ENCODE data around the gene PLA2G4A. TPM values are rescaled to one million over a fixed set of nuclear protein-coding genes. Genes with fewer than 3 reads are reported as not detected.
A peak's percentile ranks its signal among the peaks of the same experiment; 100 is the strongest.

PLA2G4A gene
- total and polyA plus RNA-seq, 8 donors = 1.5 to 5.7 (median 2.4) TPM

DNA sequence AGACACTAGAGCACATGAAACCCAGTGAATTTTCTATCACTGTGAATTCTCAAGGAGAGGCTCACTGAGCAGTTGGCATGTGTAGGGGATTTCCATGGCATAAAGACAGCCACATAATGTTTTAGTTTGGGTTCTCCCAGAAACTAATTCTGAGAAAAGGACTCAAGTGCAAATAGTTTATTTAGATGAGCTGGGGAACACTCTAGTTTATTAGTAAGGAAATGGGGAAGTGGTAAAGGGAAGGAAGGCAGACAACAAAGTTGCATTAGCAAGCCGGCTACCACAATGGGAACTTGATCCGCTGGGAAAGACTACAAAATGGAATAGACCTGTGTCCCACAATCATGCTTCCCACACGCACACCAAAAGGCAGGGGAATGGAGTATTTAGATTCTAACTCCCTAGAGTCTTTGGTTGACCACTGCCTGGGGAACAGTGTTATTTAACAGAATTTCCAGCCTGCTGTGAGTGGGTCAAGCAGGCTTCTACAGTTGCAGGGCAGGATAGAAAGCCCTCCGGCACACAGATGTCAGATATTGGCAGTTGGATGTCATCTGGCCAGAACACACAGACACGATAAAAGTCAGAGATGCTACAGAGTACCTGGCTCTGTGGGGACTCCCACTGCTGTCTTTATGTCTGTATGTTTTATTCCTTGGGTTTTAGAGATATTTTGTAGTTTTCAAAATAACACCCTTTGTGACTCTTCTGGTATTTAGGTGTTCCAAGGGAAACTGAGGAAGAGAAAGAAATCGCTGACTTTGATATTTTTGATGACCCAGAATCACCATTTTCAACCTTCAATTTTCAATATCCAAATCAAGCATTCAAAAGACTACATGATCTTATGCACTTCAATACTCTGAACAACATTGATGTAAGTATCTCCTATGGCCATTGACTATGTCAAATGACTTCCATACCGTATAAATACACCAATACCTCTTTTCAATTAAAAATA is 150.1 kb downstream of the PLA2G4A start:
- TF ChIP-seq CTCF (IDR thresholded peaks at IDR 0.05) = no peak
- DNase-seq (no peak), FAIRE-seq (no peak), ATAC-seq (peak in 1 of 4 donors; percentile 37)
- Histone ChIP-seq H3K9me3 (no peaks in the 10 kb centered on the region), H3K4me3 (no peak overlapping the region), H3K4me1 (no peaks in the 10 kb centered on the region), H3K36me3 (no peaks in the 10 kb centered on the region), H3K27me3 (no peaks in the 10 kb centered on the region), H3K27ac (no peak overlapping the region)
- WGBS, 2 donors = 68 to 77% methylated on average over 7 of the region's 7 CpGs
- intact Hi-C loops (cut with DNase I) = no loop called here

- ATAC-seq = no peak
- DNase-seq = no peak
- H3K4me1 ChIP-seq = no peaks in the 10 kb centered on the region
- no peak for TF ChIP-seq CTCF (IDR thresholded peaks at IDR 0.05)
- no peak for FAIRE-seq
- no peak overlapping the region for H3K4me3 ChIP-seq
- H3K9me3 ChIP-seq = no peaks in the 10 kb centered on the region
- no peak overlapping the region for H3K27ac ChIP-seq
- no peaks in the 10 kb centered on the region for H3K36me3 ChIP-seq
- 84 to 89% methylated on average over 2 of the region's 2 CpGs for WGBS, 2 donors
- H3K27me3 ChIP-seq = no peaks in the 10 kb centered on the region
- intact Hi-C loops (cut with DNase I) = loop anchor here in 1 of 3 donors (10.0 kb wide), 1 partner anchor 376 kb away; no protein-coding TSS in a partner anchor
Observed at GRCh38 chr1:186980400-186980799, 151.7 kb downstream of the PLA2G4A start.

DNA sequence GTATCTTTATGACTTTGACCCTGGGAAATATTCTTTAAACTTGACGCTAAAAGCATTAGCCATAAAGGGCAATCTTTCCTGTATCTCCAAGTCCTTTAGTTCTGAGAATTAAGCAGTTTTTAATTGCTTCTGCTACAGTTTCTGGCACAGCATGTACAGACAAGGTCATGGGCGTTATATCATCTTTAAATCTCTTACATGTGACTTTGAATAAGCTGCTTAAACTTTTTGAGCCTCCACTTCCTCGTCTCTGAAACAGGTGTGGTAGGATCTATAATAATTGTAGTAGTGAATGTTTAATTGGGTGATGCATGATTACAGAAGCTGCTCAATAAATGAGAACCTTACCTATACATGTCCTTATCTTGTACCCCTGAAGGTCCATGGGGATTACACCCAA is 153.4 kb downstream of the PLA2G4A start:
- Histone ChIP-seq H3K27me3 (no peaks in the 10 kb centered on the region), H3K9me3 (no peaks in the 10 kb centered on the region), H3K27ac (no peak overlapping the region), H3K4me3 (no peak overlapping the region), H3K4me1 (no peaks in the 10 kb centered on the region), H3K36me3 (no peaks in the 10 kb centered on the region)
- DNase-seq (no peak), ATAC-seq (no peak), FAIRE-seq (no peak)
- WGBS, 2 donors = 18 to 23% methylated on average over 3 of the region's 3 CpGs
- TF ChIP-seq CTCF (IDR thresholded peaks at IDR 0.05) = no peak
- intact Hi-C loops (cut with DNase I) = loop anchor here in 1 of 3 donors (10.0 kb wide), 1 partner anchor 377 kb away; no protein-coding TSS in a partner anchor

DNA sequence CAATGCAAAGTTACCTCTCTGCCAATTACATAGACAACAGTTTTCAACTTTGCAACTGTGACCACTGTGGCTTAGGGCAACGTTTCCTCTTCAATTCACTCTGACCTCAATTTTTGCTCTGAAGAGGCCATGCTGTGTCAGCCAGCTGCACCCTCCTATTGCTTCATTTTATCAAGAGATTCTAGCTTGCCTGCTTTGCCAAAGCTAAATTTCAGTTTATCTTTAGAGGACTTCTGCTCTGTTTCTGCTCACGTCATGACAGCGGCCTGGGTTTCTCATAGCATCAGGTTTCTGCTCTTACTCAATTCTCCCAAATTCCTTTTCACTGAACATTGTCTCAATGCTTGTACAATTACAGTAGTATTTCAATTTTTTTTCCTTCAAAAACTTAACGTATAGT is 154.6 kb downstream of the PLA2G4A start:
- H3K4me3 ChIP-seq = no peak overlapping the region
- H3K4me1 ChIP-seq = no peaks in the 10 kb centered on the region
- no peaks in the 10 kb centered on the region for H3K36me3 ChIP-seq
- no peak for TF ChIP-seq CTCF (IDR thresholded peaks at IDR 0.05)
- FAIRE-seq (no peak), ATAC-seq (peak in 2 of 4 donors; percentile 43 to 47), DNase-seq (no peak)
- H3K9me3 ChIP-seq = no peaks in the 10 kb centered on the region
- intact Hi-C loops (cut with DNase I) = loop anchor here in 1 of 3 donors (10.0 kb wide), 1 partner anchor 379 kb away; no protein-coding TSS in a partner anchor
- no peaks in the 10 kb centered on the region for H3K27me3 ChIP-seq
- 62 to 76% methylated on average over 4 of the region's 4 CpGs for WGBS, 2 donors
- no peak overlapping the region for H3K27ac ChIP-seq

- DNase-seq = no peak
- H3K4me3 ChIP-seq = no peak overlapping the region
- no peak for FAIRE-seq
- no peak for TF ChIP-seq CTCF (IDR thresholded peaks at IDR 0.05)
- no peaks in the 10 kb centered on the region for H3K4me1 ChIP-seq
- 59 to 61% methylated on average over 4 of the region's 4 CpGs for WGBS, 2 donors
- no peaks in the 10 kb centered on the region for H3K9me3 ChIP-seq
- no peak overlapping the region for H3K27ac ChIP-seq
- no peaks in the 10 kb centered on the region for H3K27me3 ChIP-seq
- ATAC-seq = no peak
- no peaks in the 10 kb centered on the region for H3K36me3 ChIP-seq
- intact Hi-C loops (cut with DNase I) = loop anchor here in 1 of 3 donors (5.0 to 10.0 kb wide), 2 partner anchors 380 to 503 kb away; no protein-coding TSS in a partner anchor
Observed at GRCh38 chr1:186984959-186985358, 156.2 kb downstream of the PLA2G4A start.
